IMR-90 (cell line): ENCODE data around the gene AKAP8L. TPM values are rescaled to one million over a fixed set of nuclear protein-coding genes. Genes with fewer than 3 reads are reported as not detected.
A peak's percentile ranks its signal among the peaks of the same experiment; 100 is the strongest.

ENCODE experiments used
- ATAC-seq: fragments of 200-7000 bp; cut with Tn5 transposase; 2 replicates; pipeline ENCODE4 v1.9.1; 2020; ENCODE audit warnings: low read depth, mild to moderate bottlenecking, moderate library complexity
- BruUV-seq: library from RNA; stranded (reverse); fragments of 400-500 nt; replicated peaks from 2 replicates; lab custom pipeline; 2021; lab: Mats Ljungman, UMichigan
- CTCF ChIA-PET: fragments of 300-600 bp; formaldehyde crosslinking; extraction: SDS; loops from one replicate; lab custom pipeline; 2021; ENCODE audit warnings: antibody characterized with exemption; lab: Yijun Ruan, JAX
- POLR2A ChIA-PET: fragments of 300-600 bp; sonication (Branson Sonifier 250); formaldehyde crosslinking; loops from one replicate; lab custom pipeline; 2022; ENCODE audit warnings: antibody characterized with exemption; ENCODE audit not compliant: unreplicated experiment; lab: Charles Lee
- DNase-seq: peaks from one replicate; pipeline ENCODE4 v3.0.0; 2013
- H2AFZ ChIP-seq: replicated peaks from 2 replicates; pipeline ENCODE3; 2013; ENCODE audit warnings: low read length, mild to moderate bottlenecking; ENCODE audit not compliant: poor library complexity
- H2AK5ac ChIP-seq: 2 replicates; pipeline ENCODE4 v1.6.1; 2013; ENCODE audit warnings: low read depth, low read length, inconsistent platforms
- H2AK9ac ChIP-seq: replicated peaks from 2 replicates; pipeline ENCODE3; 2013; ENCODE audit warnings: mild to moderate bottlenecking, low read depth, low read length, moderate library complexity; ENCODE audit not compliant: poor library complexity
- H2BK120ac ChIP-seq: 2 replicates; pipeline ENCODE4 v1.6.1; 2013; ENCODE audit warnings: low read depth, low read length, inconsistent platforms
- H2BK15ac ChIP-seq: 3 replicates; pipeline ENCODE4 v1.6.1; 2013; ENCODE audit warnings: low read depth, low read length, inconsistent platforms
- H2BK20ac ChIP-seq: 2 replicates; pipeline ENCODE4 v1.6.1; 2013; ENCODE audit warnings: low read depth, mild to moderate bottlenecking, inconsistent platforms, low read length, moderate library complexity
- H2BK5ac ChIP-seq: 2 replicates; pipeline ENCODE4 v1.6.1; 2013; ENCODE audit warnings: mild to moderate bottlenecking, low read depth, low read length, inconsistent platforms; ENCODE audit not compliant: poor library complexity, severe bottlenecking
- H3K14ac ChIP-seq: replicated peaks from 2 replicates; pipeline ENCODE4 v1.6.1; 2013; ENCODE audit warnings: low read depth, low read length, inconsistent platforms
- H3K18ac ChIP-seq: 2 replicates; pipeline ENCODE4 v1.6.1; 2013; ENCODE audit warnings: low read depth, low read length, control low read depth
- H3K23ac ChIP-seq: 2 replicates; pipeline ENCODE4 v1.6.1; 2013; ENCODE audit warnings: low read depth, low read length, inconsistent platforms
- H3K27ac ChIP-seq: 2 replicates; pipeline ENCODE4 v1.5.1; 2013; ENCODE audit warnings: mild to moderate bottlenecking, control low read depth, low read length; ENCODE audit not compliant: insufficient read depth
- H3K27me3 ChIP-seq: 2 replicates; pipeline ENCODE4 v1.6.1; 2013; ENCODE audit warnings: low read length; ENCODE audit not compliant: control insufficient read depth, insufficient read depth
- H3K36me3 ChIP-seq: 2 replicates; pipeline ENCODE4 v1.6.1; 2013; ENCODE audit warnings: low read length, mixed read lengths; ENCODE audit not compliant: control insufficient read depth, insufficient read depth
- H3K4ac ChIP-seq: 2 replicates; pipeline ENCODE4 v1.6.1; 2013; ENCODE audit warnings: low read depth, low read length, inconsistent platforms
- H3K4me1 ChIP-seq: 2 replicates; pipeline ENCODE4 v1.6.1; 2013; ENCODE audit warnings: low read length, mixed read lengths; ENCODE audit not compliant: control insufficient read depth, insufficient read depth
- H3K4me2 ChIP-seq: 2 replicates; pipeline ENCODE4 v1.6.1; 2013; ENCODE audit warnings: low read depth, mild to moderate bottlenecking, control low read depth, low read length, moderate library complexity
- H3K4me3 ChIP-seq: 2 replicates; pipeline ENCODE4 v1.5.1; 2013; ENCODE audit warnings: low read depth, mild to moderate bottlenecking, control low read depth, low read length, moderate library complexity; ENCODE audit not compliant: insufficient read depth
- H3K56ac ChIP-seq: 2 replicates; pipeline ENCODE4 v1.6.1; 2013; ENCODE audit warnings: low read length, inconsistent platforms; ENCODE audit not compliant: insufficient read depth; ENCODE audit errors: extremely low read depth
- H3K79me1 ChIP-seq, 2 experiments: 2 replicates each; pipeline ENCODE4 v1.6.1; 2013; ENCODE audit warnings: low read length in 2 of 2, inconsistent platforms in 1 of 2, low read depth in 1 of 2
- H3K9ac ChIP-seq: 2 replicates; pipeline ENCODE4 v1.6.1; 2013; ENCODE audit warnings: low read depth, low read length, control low read depth
- H3K9me1 ChIP-seq: 2 replicates; pipeline ENCODE4 v1.6.1; 2013; ENCODE audit warnings: low read length, inconsistent platforms; ENCODE audit not compliant: insufficient read depth
- H3K9me3 ChIP-seq: 2 replicates; pipeline ENCODE4 v1.6.1; 2013; ENCODE audit warnings: low read length; ENCODE audit not compliant: control insufficient read depth, insufficient read depth
- H4K20me1 ChIP-seq: 2 replicates; pipeline ENCODE4 v1.6.1; 2013; ENCODE audit warnings: low read length, inconsistent platforms; ENCODE audit not compliant: insufficient read depth
- H4K5ac ChIP-seq: 2 replicates; pipeline ENCODE4 v1.6.1; 2013; ENCODE audit warnings: mild to moderate bottlenecking, low read depth, low read length, control low read depth
- H4K8ac ChIP-seq, 2 experiments: 2 replicates each; pipeline ENCODE4 v1.6.1; 2013; ENCODE audit warnings: low read depth in 2 of 2, low read length in 2 of 2, control low read depth in 1 of 2, inconsistent platforms in 1 of 2
- H4K91ac ChIP-seq: 2 replicates; pipeline ENCODE4 v1.6.1; 2013; ENCODE audit warnings: low read depth, low read length, inconsistent platforms; ENCODE audit not compliant: insufficient read depth
- BHLHE40 ChIP-seq: fragments of 150-350 bp; IDR thresholded peaks from 2 replicates; pipeline ENCODE4 v1.6.1; 2016; ENCODE audit warnings: mild to moderate bottlenecking, low read depth, low read length
- MAFK ChIP-seq: IDR thresholded peaks from 2 replicates; pipeline ENCODE4 v1.6.1; 2012; ENCODE audit warnings: low read depth, low read length, improper control_type of control experiment
- NFE2L2 ChIP-seq: fragments of 150-350 bp; IDR thresholded peaks from 2 replicates; pipeline ENCODE4 v1.6.1; 2016; ENCODE audit warnings: low read depth, mild to moderate bottlenecking, low read length
- WGBS, 2 experiments: methylation state at CpG; one replicate each; pipeline versions ENCODE4 v1.1.5 to v1.1.7; 2013; ENCODE audit warnings: missing lambda C conversion rate in 2 of 2; ENCODE audit not compliant: insufficient read length in 1 of 2; ENCODE audit errors: extremely low coverage in 2 of 2; 5-methylcytosine and 5-hydroxymethylcytosine counted together
- dilution Hi-C: fragments of 300-500 bp; cut with HindIII; formaldehyde crosslinking; loops from one replicate; pipeline ENCODE4 v1.14.3; 2018; ENCODE audit warnings: low sequenced_read_pairs; ENCODE audit not compliant: unreplicated experiment
- in situ Hi-C: fragments of 300-500 bp; cut with MboI; formaldehyde crosslinking; loops from 3 replicates; pipeline ENCODE4 v1.14.3; 2019; ENCODE audit warnings: low sequenced_read_pairs, inconsistent platforms, mixed read lengths
- intact Hi-C: fragments of 100-400 bp; cut with micrococcal nuclease; formaldehyde crosslinking; loops from 2 replicates; pipeline ENCODE4 v1.10.0; 2022
- polyA plus RNA-seq, 3 experiments: library from polyadenylated mRNA; depleted of rRNA; stranded (reverse); fragments of >200 nt; gene quantifications; 2 replicates each; pipeline ENCODE4 v1.2.3, GENCODE V29; 2012; ENCODE audit warnings: low replicate concordance in 1 of 3
- total RNA-seq: library from RNA; depleted of rRNA; stranded (reverse); fragments of >200 nt; gene quantifications from 2 replicates; pipeline ENCODE4 v1.2.3, GENCODE V29; 2012

AKAP8L gene
- total and polyA plus RNA-seq, 2 of the 4 experiments (the other 2 are of a cell fraction): 43.1 to 44.6 TPM

GRCh38 chr19:15466851-15467733 is 48.3 kb upstream of the AKAP8L start:
- ATAC-seq: peak; percentile 37; the same call in 1 of the 2 replicates
- intact Hi-C loops: no loop called here

More at GRCh38 chr19:15466851-15467733, 48.3 kb upstream of the AKAP8L start:
- 67% methylated on average over 2 of the region's 8 CpGs; no CpG with 5 or more reads in 1 of the 2 experiments for WGBS, 2 experiments
- Histone ChIP-seq H3K9ac (no peak overlapping the region), H4K91ac (no peak overlapping the region), H4K5ac (no peak overlapping the region), H3K9me1 (no peaks in the 10 kb centered on the region), H3K18ac (no peak overlapping the region), H3K23ac (no peak overlapping the region), H2BK5ac (no peak overlapping the region), H3K4ac (no peak overlapping the region), H3K27ac (no peak overlapping the region), H3K9me3 (no peaks in the 10 kb centered on the region), H2BK120ac (no peak overlapping the region), H4K8ac (no peak overlapping the region), H2AK5ac (no peak overlapping the region), H3K4me3 (no peak overlapping the region), H4K20me1 (no peaks in the 10 kb centered on the region), H3K4me1 (no peaks in the 10 kb centered on the region; the same call in 1 of the 2 replicates), H3K56ac (no peak overlapping the region), H2AK9ac (no peak overlapping the region), H3K14ac (no peak overlapping the region), H3K27me3 (peaks cover 26% of the 10 kb centered on the region), H3K4me2 (no peak overlapping the region), H3K36me3 (no peaks in the 10 kb centered on the region), H2AFZ (no peak overlapping the region), H2BK15ac (no peak overlapping the region), H2BK20ac (no peak overlapping the region), H3K79me1 (no peaks in the 10 kb centered on the region)
- peak; percentile 43 for DNase-seq
- CTCF ChIA-PET: no interaction called here
- in situ Hi-C loops (loop anchor here (5.0 kb wide), 1 partner anchor 85 kb away; no protein-coding TSS in a partner anchor), dilution Hi-C loops (no loop called here)
- POLR2A ChIA-PET: no interaction called here
- peak; percentile 58 for TF ChIP-seq NFE2L2
- no peak for TF ChIP-seq BHLHE40
- TF ChIP-seq MAFK: peak; percentile 78
- no TSS peak for BruUV-seq
